H9 (cell line): ENCODE measurements around the gene FAM228B. TPM values are rescaled to one million over a fixed set of nuclear protein-coding genes. Genes with fewer than 3 reads are reported as not detected.

Source experiments
- DNase-seq: peaks from one replicate; pipeline ENCODE4 v3.0.0-alpha.2; 2017
- H2AFZ ChIP-seq: one replicate; pipeline ENCODE4 v1.6.1; 2013; ENCODE audit warnings: mild to moderate bottlenecking, low read length, control low read depth, moderate library complexity
- H2AK5ac ChIP-seq: 2 replicates; pipeline ENCODE4 v1.6.1; 2013; ENCODE audit warnings: low read length, control low read depth, mixed read lengths; ENCODE audit not compliant: insufficient read length
- H2BK120ac ChIP-seq: one replicate; pipeline ENCODE4 v1.6.1; 2013; ENCODE audit warnings: low read depth, mild to moderate bottlenecking, low read length, control low read depth, inconsistent platforms; ENCODE audit not compliant: poor library complexity, severe bottlenecking
- H2BK12ac ChIP-seq: 2 replicates; pipeline ENCODE4 v1.6.1; 2013; ENCODE audit warnings: low read length, control low read depth, mixed read lengths, low read depth; ENCODE audit not compliant: insufficient read length
- H2BK15ac ChIP-seq: 2 replicates; pipeline ENCODE4 v1.6.1; 2013; ENCODE audit warnings: low read depth, low read length, control low read depth
- H2BK20ac ChIP-seq: one replicate; pipeline ENCODE4 v1.6.1; 2013; ENCODE audit warnings: low read depth, mild to moderate bottlenecking, low read length, control low read depth, inconsistent platforms; ENCODE audit not compliant: poor library complexity, severe bottlenecking
- H2BK5ac ChIP-seq: 2 replicates; pipeline ENCODE4 v1.6.1; 2013; ENCODE audit warnings: low read length, control low read depth, mixed read lengths; ENCODE audit not compliant: insufficient read length
- H3K14ac ChIP-seq: 2 replicates; pipeline ENCODE4 v1.6.1; 2013; ENCODE audit warnings: low read length, control low read depth; ENCODE audit not compliant: insufficient read depth
- H3K18ac ChIP-seq: 2 replicates; pipeline ENCODE4 v1.6.1; 2013; ENCODE audit warnings: low read depth, mild to moderate bottlenecking, mixed read lengths, low read length, control low read depth; ENCODE audit not compliant: insufficient read length
- H3K23ac ChIP-seq: 2 replicates; pipeline ENCODE4 v1.6.1; 2013; ENCODE audit warnings: low read length, control low read depth, mixed read lengths, low read depth; ENCODE audit not compliant: insufficient read length
- H3K23me2 ChIP-seq: 2 replicates; pipeline ENCODE4 v1.6.1; 2013; ENCODE audit warnings: low read depth, mild to moderate bottlenecking, mixed read lengths, low read length, control low read depth; ENCODE audit not compliant: insufficient read length, poor library complexity, severe bottlenecking
- H3K27ac ChIP-seq: 2 replicates; pipeline ENCODE4 v1.5.1; 2013; ENCODE audit warnings: low read length, control low read depth, mixed read lengths, low read depth; ENCODE audit not compliant: insufficient read length
- H3K27me3 ChIP-seq: 2 replicates; pipeline ENCODE4 v1.6.1; 2013; ENCODE audit warnings: low read length, control low read depth, inconsistent platforms; ENCODE audit not compliant: insufficient read depth
- H3K4ac ChIP-seq: 2 replicates; pipeline ENCODE4 v1.6.1; 2013; ENCODE audit warnings: low read depth, mild to moderate bottlenecking, control low read depth, inconsistent platforms, low read length, moderate library complexity
- H3K4me1 ChIP-seq: 2 replicates; pipeline ENCODE4 v1.6.1; 2013; ENCODE audit warnings: low read length, control low read depth, inconsistent platforms; ENCODE audit not compliant: insufficient read depth
- H3K4me2 ChIP-seq: 2 replicates; pipeline ENCODE4 v1.6.1; 2013; ENCODE audit warnings: low read length, control low read depth, mixed read lengths; ENCODE audit not compliant: insufficient read length, insufficient read depth
- H3K56ac ChIP-seq: 2 replicates; pipeline ENCODE4 v1.6.1; 2013; ENCODE audit warnings: low read depth, mild to moderate bottlenecking, mixed read lengths, low read length, control low read depth; ENCODE audit not compliant: insufficient read length
- H3K79me1 ChIP-seq: 2 replicates; pipeline ENCODE4 v1.6.1; 2013; ENCODE audit warnings: low read depth, mild to moderate bottlenecking, moderate library complexity, low read length, control low read depth, inconsistent platforms; ENCODE audit not compliant: insufficient read depth, poor library complexity, severe bottlenecking
- H3K79me2 ChIP-seq: 2 replicates; pipeline ENCODE4 v1.6.1; 2013; ENCODE audit warnings: low read length, control low read depth, inconsistent platforms; ENCODE audit not compliant: insufficient read depth
- H3K9ac ChIP-seq: 2 replicates; pipeline ENCODE4 v1.6.1; 2013; ENCODE audit warnings: low read length, control low read depth, mixed read lengths; ENCODE audit not compliant: insufficient read length; ENCODE audit errors: extremely low read depth
- H3K9me3 ChIP-seq: one replicate; pipeline ENCODE4 v1.6.1; 2013; ENCODE audit warnings: low read depth, low read length, inconsistent platforms; ENCODE audit not compliant: control insufficient read depth
- H3T11ph ChIP-seq: one replicate; pipeline ENCODE4 v1.6.1; 2013; ENCODE audit warnings: mild to moderate bottlenecking, low read length, control low read depth, inconsistent platforms
- H4K20me1 ChIP-seq: one replicate; pipeline ENCODE4 v1.6.1; 2013; ENCODE audit not compliant: control insufficient read depth, insufficient read length, insufficient read depth
- H4K5ac ChIP-seq: 2 replicates; pipeline ENCODE4 v1.6.1; 2013; ENCODE audit warnings: low read depth, mild to moderate bottlenecking, mixed read lengths, low read length, control low read depth; ENCODE audit not compliant: insufficient read length
- H4K8ac ChIP-seq: replicated peaks from 2 replicates; pipeline ENCODE4 v1.6.1; 2013; ENCODE audit warnings: low read length, control low read depth, mixed read lengths, low read depth; ENCODE audit not compliant: insufficient read length
- H4K91ac ChIP-seq: 2 replicates; pipeline ENCODE4 v1.6.1; 2013; ENCODE audit warnings: low read depth, mild to moderate bottlenecking, moderate library complexity, mixed read lengths, low read length, control low read depth; ENCODE audit not compliant: insufficient read length
- H3K27ac Mint-ChIP-seq, 3 experiments: 2 replicates in 2 of 3; 3 replicates in 1 of 3; pipeline ENCODE4 v1.8.0; 2020 to 2021; ENCODE audit warnings: mixed read lengths in 3 of 3, mild to moderate bottlenecking in 1 of 3, moderate library complexity in 1 of 3
- H3K27me3 Mint-ChIP-seq: 2 replicates; pipeline ENCODE4 v1.8.0; 2021; ENCODE audit warnings: low read depth, mild to moderate bottlenecking, moderate library complexity, mixed read lengths
- H3K36me3 Mint-ChIP-seq, 3 experiments: 2 replicates in 2 of 3; 3 replicates in 1 of 3; pipeline ENCODE4 v1.8.0; 2020 to 2021; ENCODE audit warnings: low read depth in 3 of 3, mixed read lengths in 3 of 3; ENCODE audit not compliant: insufficient read depth in 1 of 3
- H3K4me1 Mint-ChIP-seq, 2 experiments: 2 replicates each; pipeline ENCODE4 v1.8.0; 2020; ENCODE audit warnings: mixed read lengths in 2 of 2
- H3K4me3 Mint-ChIP-seq, 2 experiments: 2 replicates in 1 of 2; 3 replicates in 1 of 2; pipeline ENCODE4 v1.8.0; 2020 to 2021; ENCODE audit warnings: mild to moderate bottlenecking in 2 of 2, mixed read lengths in 2 of 2, moderate library complexity in 1 of 2
- H3K9me3 Mint-ChIP-seq, 2 experiments: 2 replicates in 1 of 2; 3 replicates in 1 of 2; pipeline ENCODE4 v1.8.0; 2020; ENCODE audit warnings: mild to moderate bottlenecking in 2 of 2, mixed read lengths in 2 of 2, moderate library complexity in 1 of 2
- CTCF ChIP-seq: fragments of 200-600 bp; sonication (generic); conservative IDR thresholded peaks from 3 replicates; pipeline ENCODE4 v1.8.0; 2021; ENCODE audit warnings: antibody characterized with exemption, mild to moderate bottlenecking
- WGBS: extraction: QIAGEN DNeasy Blood & Tissue Kit; methylation state at CpG from one replicate; pipeline ENCODE4 v1.1.7; 2013; ENCODE audit warnings: missing lambda C conversion rate, low lambda C conversion rate, mixed read lengths; ENCODE audit not compliant: insufficient read length; ENCODE audit errors: extremely low coverage; 5-methylcytosine and 5-hydroxymethylcytosine counted together
- total RNA-seq: library from RNA; stranded (reverse); gene quantifications from 2 replicates; pipeline ENCODE4 v1.2.1, GENCODE V29; 2021

FAM228B gene
- total RNA-seq, 1 experiment from 2014 or later = 6.5 TPM

- Histone ChIP-seq H3K23me2 (no peaks in the 10 kb centered on the region), H4K5ac (no peak overlapping the region), H4K91ac (no peak overlapping the region), H2AFZ (no peak overlapping the region), H4K20me1 (no peaks in the 10 kb centered on the region), H3K9ac (no peak overlapping the region), H3K27me3 (no peaks in the 10 kb centered on the region), H2BK15ac (no peak overlapping the region), H3K4me2 (no peak overlapping the region), H3K23ac (no peak overlapping the region), H2BK5ac (no peak overlapping the region), H3K4me1 (no peaks in the 10 kb centered on the region), H3K27ac (no peak overlapping the region), H2AK5ac (no peak overlapping the region), H4K8ac (peak overlapping the region; percentile 18), H3K79me2 (no peaks in the 10 kb centered on the region), H2BK20ac (no peak overlapping the region), H3K14ac (no peak overlapping the region), H3K56ac (no peak overlapping the region), H3T11ph (no peak overlapping the region), H3K9me3 (no peaks in the 10 kb centered on the region), H2BK12ac (no peak overlapping the region), H3K18ac (no peak overlapping the region), H3K79me1 (no peaks in the 10 kb centered on the region), H2BK120ac (no peak overlapping the region), H3K4ac (no peak overlapping the region)
- H3K4me3 Mint-ChIP-seq = no peak overlapping the region
- H3K36me3 Mint-ChIP-seq = peaks cover 0 to 9% (median 0%) of the 10 kb centered on the region in 3 experiments; a peak in 3 of 7 replicates
- no peak overlapping the region for H3K27ac Mint-ChIP-seq
- no peaks in the 10 kb centered on the region; the same call in 1 of the 2 replicates for H3K27me3 Mint-ChIP-seq
- no CpG with 5 or more reads among the region's 8 CpGs for WGBS
- H3K9me3 Mint-ChIP-seq = peaks cover 14 to 21% of the 10 kb centered on the region in 2 experiments; a peak in 4 of 5 replicates
- DNase-seq = no peak
- no peak for TF ChIP-seq CTCF
- peaks cover 0 to 5% of the 10 kb centered on the region in 2 experiments; a peak in 1 of 4 replicates for H3K4me1 Mint-ChIP-seq
These were observed 19.1 kb upstream of the FAM228B start for GRCh38 chr2:24104110-24104650.
